Eye (tissue), 1 donor: Measurements from ENCODE around the gene CD247.
"Not testable (repeated sequence)": the region's sequence is repeated elsewhere in the genome, so short reads cannot be mapped to it uniquely, and the experiment has no call there.

Source experiments
- DNase-seq: peaks from one replicate; pipeline ENCODE4 v3.0.0-alpha.2; 2015

The CD247 gene

GRCh38 chr1:167518331-167518700 is at the start of gene CD247:
Gene CD247 (minus strand): TSS chr1:167518529. CDS start chr1:167518465, 64 bp downstream.
- no peak for DNase-seq

- DNase-seq: no peak
Observed at GRCh38 chr1:167567663-167568062, 49.3 kb upstream of the CD247 start.

- DNase-seq: no peak
Observed at GRCh38 chr1:167566766-167567165, 48.4 kb upstream of the CD247 start.

GRCh38 chr1:167565922-167566321 is 47.6 kb upstream of the CD247 start:
- DNase-seq: no peak

- DNase-seq: no peak
Observed at GRCh38 chr1:167564612-167565270, 46.4 kb upstream of the CD247 start.

- DNase-seq: no peak
Observed at GRCh38 chr1:167563579-167564246, 45.4 kb upstream of the CD247 start.

GRCh38 chr1:167562702-167563101 is 44.4 kb upstream of the CD247 start:
- no peak for DNase-seq

GRCh38 chr1:167561753-167562152 is 43.4 kb upstream of the CD247 start:
- no peak for DNase-seq

- DNase-seq: peak; percentile 89
Observed at GRCh38 chr1:167555971-167556714, 37.8 kb upstream of the CD247 start.

GRCh38 chr1:167555072-167555471 is 36.7 kb upstream of the CD247 start:
- not testable (repeated sequence) for DNase-seq

GRCh38 chr1:167554028-167554779 is 35.9 kb upstream of the CD247 start:
- DNase-seq: no peak

GRCh38 chr1:167553136-167554027 is 35.1 kb upstream of the CD247 start, which contains the start of gene CREG1:
Gene CREG1 (minus strand): TSS chr1:167553762.
- peak; percentile 97 for DNase-seq

- DNase-seq: no peak
Observed at GRCh38 chr1:167551362-167551761, 33.0 kb upstream of the CD247 start.

GRCh38 chr1:167548059-167548932 is 30.0 kb upstream of the CD247 start:
- DNase-seq: no peak

GRCh38 chr1:167546935-167547334 is 28.6 kb upstream of the CD247 start:
- DNase-seq: no peak

- no peak for DNase-seq
Observed at GRCh38 chr1:167545349-167545748, 27.0 kb upstream of the CD247 start.

- no peak for DNase-seq
Observed at GRCh38 chr1:167544447-167545093, 26.2 kb upstream of the CD247 start.

GRCh38 chr1:167543199-167543990 is 25.1 kb upstream of the CD247 start:
- no peak for DNase-seq
